NCI-H2107 treated with DMSO at 0.1 percent for 48 hours (cell line): ENCODE data around the gene HLCS.

Experiments used
- DNase-seq: peaks from one replicate; lab custom pipeline; 2025; ENCODE audit not compliant: unreplicated experiment; lab: John Stamatoyannopoulos, UW

Gene HLCS

GRCh38 chr21:36883532-36884486 lies 82.7 kb downstream of the HLCS start:
- no peak for DNase-seq

GRCh38 chr21:36882776-36883175 lies 83.7 kb downstream of the HLCS start:
- DNase-seq, result no peak

- DNase-seq, result no peak
These were observed 85.2 kb downstream of the HLCS start for GRCh38 chr21:36881228-36881627.

GRCh38 chr21:36879827-36880226 lies 86.6 kb downstream of the HLCS start:
- DNase-seq, result no peak

- DNase-seq, result no peak
These were observed 88.7 kb downstream of the HLCS start for GRCh38 chr21:36877741-36878140.

GRCh38 chr21:36874665-36875064 lies 91.8 kb downstream of the HLCS start:
- no peak for DNase-seq

- no peak for DNase-seq
These were observed 93.0 kb downstream of the HLCS start for GRCh38 chr21:36873513-36873912.

GRCh38 chr21:36867291-36867905 lies 99.1 kb downstream of the HLCS start:
- DNase-seq, result no peak

- DNase-seq, result no peak
These were observed 100.0 kb downstream of the HLCS start for GRCh38 chr21:36866419-36866818.

GRCh38 chr21:36864974-36865373 lies 101.5 kb downstream of the HLCS start:
- no peak for DNase-seq

- DNase-seq, result no peak
These were observed 103.2 kb downstream of the HLCS start for GRCh38 chr21:36863260-36863659.

- DNase-seq, result no peak
These were observed 104.7 kb downstream of the HLCS start for GRCh38 chr21:36861595-36862323.

GRCh38 chr21:36860736-36861594 lies 105.5 kb downstream of the HLCS start:
- DNase-seq, result peak; percentile 22

GRCh38 chr21:36859744-36860501 lies 106.5 kb downstream of the HLCS start:
- no peak for DNase-seq

GRCh38 chr21:36858320-36858957 lies 108.0 kb downstream of the HLCS start:
- no peak for DNase-seq

- no peak for DNase-seq
These were observed 109.8 kb downstream of the HLCS start for GRCh38 chr21:36856643-36857042.

GRCh38 chr21:36854391-36854790 lies 112.1 kb downstream of the HLCS start:
- no peak for DNase-seq

GRCh38 chr21:36852864-36853263 lies 113.6 kb downstream of the HLCS start:
- no peak for DNase-seq

GRCh38 chr21:36852293-36852692 lies 114.2 kb downstream of the HLCS start:
- no peak for DNase-seq

GRCh38 chr21:36851121-36851520 lies 115.3 kb downstream of the HLCS start:
- no peak for DNase-seq
